Osteoblast (primary cell): Measurements from ENCODE around the gene LGR6. TPM values are rescaled to one million over a fixed set of nuclear protein-coding genes. Genes with fewer than 3 reads are reported as not detected.
A peak's percentile ranks its signal among the peaks of the same experiment; 100 is the strongest.

Source experiments
- DNase-seq: peaks from one replicate; pipeline ENCODE4 v3.0.0; 2011; ENCODE audit warnings: low spot score, mixed read lengths; ENCODE audit not compliant: insufficient read length; ENCODE audit errors: missing footprints
- H2AFZ ChIP-seq: 2 replicates; pipeline ENCODE4 v1.6.0; 2011; ENCODE audit warnings: mild to moderate bottlenecking, low read length
- H3K27ac ChIP-seq: 2 replicates; pipeline ENCODE4 v1.5.1; 2011; ENCODE audit warnings: mild to moderate bottlenecking, low read depth, low read length, moderate library complexity
- H3K27me3 ChIP-seq: 2 replicates; pipeline ENCODE4 v1.6.0; 2012; ENCODE audit warnings: mild to moderate bottlenecking, control low read depth, inconsistent platforms, low read length, moderate library complexity; ENCODE audit not compliant: insufficient read depth
- H3K36me3 ChIP-seq: 2 replicates; pipeline ENCODE4 v1.5.1; 2011; ENCODE audit warnings: mild to moderate bottlenecking, low read length, control low read depth, moderate library complexity; ENCODE audit not compliant: insufficient read depth
- H3K4me1 ChIP-seq: 2 replicates; pipeline ENCODE4 v1.5.1; 2011; ENCODE audit warnings: mild to moderate bottlenecking, low read length, control low read depth, moderate library complexity; ENCODE audit not compliant: insufficient read depth
- H3K4me2 ChIP-seq: 2 replicates; pipeline ENCODE4 v1.6.0; 2011; ENCODE audit warnings: mild to moderate bottlenecking, low read length; ENCODE audit not compliant: insufficient read depth
- H3K4me3 ChIP-seq: fragments of 200-600 bp; sonication (generic); 3 replicates; pipeline ENCODE4 v1.5.1; 2012; ENCODE audit warnings: mild to moderate bottlenecking, low read length, inconsistent platforms; ENCODE audit not compliant: insufficient read depth
- H3K79me2 ChIP-seq: 2 replicates; pipeline ENCODE4 v1.6.0; 2012; ENCODE audit warnings: mild to moderate bottlenecking, low read length, control low read depth, inconsistent platforms; ENCODE audit not compliant: insufficient read depth
- H3K9me3 ChIP-seq: 2 replicates; pipeline ENCODE4 v1.5.1; 2011; ENCODE audit warnings: low read depth, low read length, control low read depth
- H4K20me1 ChIP-seq: 2 replicates; pipeline ENCODE4 v1.6.0; 2012; ENCODE audit warnings: mild to moderate bottlenecking, low read length, control low read depth; ENCODE audit not compliant: insufficient read depth
- total RNA-seq: library from RNA; depleted of rRNA; stranded (reverse); fragments of >200 nt; gene quantifications from 2 replicates; pipeline ENCODE4 v1.2.3, GENCODE V29; 2012
- TF ChIP-seq, protein P1 (sequence below): IDR thresholded peaks from 2 replicates; pipeline ENCODE4 v1.5.1; 2011; ENCODE audit warnings: mild to moderate bottlenecking, low read depth, low read length, moderate library complexity; ENCODE audit errors: extremely low read depth

The LGR6 gene
- total RNA-seq, 1 donor, result not detected

DNA sequence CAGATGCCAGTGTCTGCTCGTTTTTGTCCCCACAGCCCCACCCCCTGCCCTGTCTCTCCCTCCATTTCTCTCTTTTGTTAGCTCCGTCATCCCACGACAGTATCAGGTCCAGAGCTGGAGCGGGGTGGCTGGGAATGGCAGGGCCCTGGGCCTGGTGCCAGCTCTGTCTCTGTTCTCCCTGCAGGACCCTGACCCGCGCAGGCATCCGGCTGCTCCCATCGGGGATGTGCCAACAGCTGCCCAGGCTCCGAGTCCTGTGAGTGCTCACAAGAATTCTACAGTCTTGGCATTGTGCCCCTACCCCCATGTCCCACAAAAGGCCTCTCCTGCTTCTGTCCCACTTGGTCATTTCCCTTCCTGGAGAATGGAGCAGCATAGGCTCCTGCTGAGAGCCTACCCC, 110.8 kb downstream of the LGR6 start:
- TF ChIP-seq, protein P1, sequence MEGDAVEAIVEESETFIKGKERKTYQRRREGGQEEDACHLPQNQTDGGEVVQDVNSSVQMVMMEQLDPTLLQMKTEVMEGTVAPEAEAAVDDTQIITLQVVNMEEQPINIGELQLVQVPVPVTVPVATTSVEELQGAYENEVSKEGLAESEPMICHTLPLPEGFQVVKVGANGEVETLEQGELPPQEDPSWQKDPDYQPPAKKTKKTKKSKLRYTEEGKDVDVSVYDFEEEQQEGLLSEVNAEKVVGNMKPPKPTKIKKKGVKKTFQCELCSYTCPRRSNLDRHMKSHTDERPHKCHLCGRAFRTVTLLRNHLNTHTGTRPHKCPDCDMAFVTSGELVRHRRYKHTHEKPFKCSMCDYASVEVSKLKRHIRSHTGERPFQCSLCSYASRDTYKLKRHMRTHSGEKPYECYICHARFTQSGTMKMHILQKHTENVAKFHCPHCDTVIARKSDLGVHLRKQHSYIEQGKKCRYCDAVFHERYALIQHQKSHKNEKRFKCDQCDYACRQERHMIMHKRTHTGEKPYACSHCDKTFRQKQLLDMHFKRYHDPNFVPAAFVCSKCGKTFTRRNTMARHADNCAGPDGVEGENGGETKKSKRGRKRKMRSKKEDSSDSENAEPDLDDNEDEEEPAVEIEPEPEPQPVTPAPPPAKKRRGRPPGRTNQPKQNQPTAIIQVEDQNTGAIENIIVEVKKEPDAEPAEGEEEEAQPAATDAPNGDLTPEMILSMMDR, result no peak
- Histone ChIP-seq H3K4me3 (no peak overlapping the region), H3K4me1 (no peaks in the 10 kb centered on the region), H2AFZ (no peak overlapping the region), H3K36me3 (no peaks in the 10 kb centered on the region), H3K27me3 (peaks cover 15% of the 10 kb centered on the region), H3K4me2 (no peak overlapping the region), H4K20me1 (no peaks in the 10 kb centered on the region), H3K79me2 (no peaks in the 10 kb centered on the region), H3K27ac (no peak overlapping the region), H3K9me3 (no peaks in the 10 kb centered on the region)
- no peak for DNase-seq

DNA sequence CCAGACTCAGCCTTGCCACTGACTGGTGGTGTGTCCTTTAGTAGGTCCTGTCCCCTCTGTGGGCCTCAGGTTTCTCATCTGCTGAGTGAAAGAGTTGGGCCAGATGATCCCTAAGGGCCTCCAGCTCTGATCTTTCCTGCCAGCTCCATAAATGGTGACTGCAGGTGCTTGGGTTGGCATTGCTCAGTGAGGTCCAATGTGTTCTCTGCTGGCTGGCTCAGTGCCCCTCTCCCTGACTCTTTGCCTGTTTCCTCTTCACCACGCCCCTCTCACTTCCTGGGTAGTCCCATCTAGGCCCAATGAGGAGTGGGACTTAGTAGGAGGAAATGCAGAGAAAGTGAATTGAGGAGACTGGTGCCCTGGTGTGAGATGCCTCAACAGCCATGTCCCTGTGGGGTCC, 111.6 kb downstream of the LGR6 start:
- TF ChIP-seq, protein P1, result no peak
- H3K27ac ChIP-seq, result no peak overlapping the region
- no peaks in the 10 kb centered on the region for H3K9me3 ChIP-seq
- H3K4me1 ChIP-seq, result no peaks in the 10 kb centered on the region
- no peak overlapping the region for H3K4me2 ChIP-seq
- H3K4me3 ChIP-seq, result no peak overlapping the region
- H2AFZ ChIP-seq, result no peak overlapping the region
- H4K20me1 ChIP-seq, result no peaks in the 10 kb centered on the region
- H3K36me3 ChIP-seq, result no peaks in the 10 kb centered on the region
- no peaks in the 10 kb centered on the region for H3K79me2 ChIP-seq
- DNase-seq, result no peak
- peaks cover 15% of the 10 kb centered on the region for H3K27me3 ChIP-seq

DNA sequence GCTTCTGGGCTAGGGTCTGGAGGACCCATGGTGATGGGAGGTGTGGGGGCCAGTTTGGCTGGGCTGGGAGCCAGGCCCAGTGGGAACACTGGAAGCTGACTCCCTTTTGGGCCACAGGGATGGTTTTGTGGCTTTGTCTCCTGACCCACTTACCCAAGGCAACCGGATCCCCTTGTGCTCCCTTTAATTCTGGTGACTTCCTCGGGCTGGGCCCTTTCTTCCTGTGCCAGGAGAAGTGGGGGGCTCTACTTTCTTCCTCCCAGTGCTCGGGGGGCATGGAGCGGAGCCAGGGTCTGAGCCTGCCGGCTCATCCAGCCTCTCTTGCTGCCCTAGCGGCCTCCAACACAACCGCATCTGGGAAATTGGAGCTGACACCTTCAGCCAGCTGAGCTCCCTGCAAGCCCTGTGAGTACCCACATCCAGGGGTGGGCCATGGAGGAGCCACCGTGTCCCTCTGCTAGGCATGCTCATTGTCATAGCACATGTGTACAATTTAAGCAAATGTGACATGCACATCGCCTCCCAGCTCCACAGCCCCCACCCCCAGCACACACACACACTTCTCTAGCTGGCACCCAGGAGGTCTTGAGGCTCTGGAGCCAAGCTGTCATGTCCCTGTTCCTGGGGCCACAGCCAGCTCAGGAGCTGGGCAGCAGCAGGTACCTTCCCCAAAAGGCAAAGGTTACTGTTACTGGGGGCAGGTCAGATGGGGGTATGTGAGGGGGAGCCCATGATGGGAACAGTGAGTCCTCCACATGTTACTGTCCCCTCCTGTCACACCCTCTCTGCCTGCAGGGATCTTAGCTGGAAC, 113.1 kb downstream of the LGR6 start:
- no peaks in the 10 kb centered on the region for H3K36me3 ChIP-seq
- H3K27ac ChIP-seq, result no peak overlapping the region
- H3K79me2 ChIP-seq, result no peaks in the 10 kb centered on the region
- H2AFZ ChIP-seq, result no peak overlapping the region
- H3K27me3 ChIP-seq, result peaks cover 20% of the 10 kb centered on the region
- H3K4me3 ChIP-seq, result no peak overlapping the region
- peak; percentile 60 for DNase-seq
- no peaks in the 10 kb centered on the region for H3K4me1 ChIP-seq
- no peaks in the 10 kb centered on the region for H3K9me3 ChIP-seq
- TF ChIP-seq, protein P1, result no peak
- H3K4me2 ChIP-seq, result no peak overlapping the region
- H4K20me1 ChIP-seq, result no peaks in the 10 kb centered on the region

DNA sequence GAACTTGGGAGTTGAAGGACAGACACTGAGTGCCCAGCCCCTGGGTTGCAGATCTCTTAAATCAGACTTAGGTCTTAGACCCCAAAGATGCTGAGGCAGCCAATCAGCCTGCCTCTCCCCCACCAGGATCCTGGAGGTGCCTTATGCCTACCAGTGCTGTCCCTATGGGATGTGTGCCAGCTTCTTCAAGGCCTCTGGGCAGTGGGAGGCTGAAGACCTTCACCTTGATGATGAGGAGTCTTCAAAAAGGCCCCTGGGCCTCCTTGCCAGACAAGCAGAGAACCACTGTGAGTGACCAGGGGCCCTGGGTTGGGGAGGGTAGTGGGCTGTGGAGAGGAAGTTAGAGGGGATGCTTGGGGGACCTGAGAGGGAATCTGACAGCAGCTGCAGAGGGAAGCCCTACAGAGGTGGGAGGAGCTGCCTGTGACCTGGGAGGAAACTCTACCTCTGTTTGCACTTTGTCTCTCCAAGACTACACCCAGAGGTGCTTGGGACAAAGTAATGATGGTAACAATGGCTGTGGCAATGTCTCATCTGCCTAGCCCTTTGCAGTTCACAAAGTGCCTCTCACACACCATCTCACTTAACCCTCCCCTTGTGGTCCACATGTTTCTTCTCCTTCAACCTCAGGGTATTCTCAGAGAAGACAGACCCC, 116.6 kb downstream of the LGR6 start:
- Histone ChIP-seq H3K27me3 (peaks cover 29% of the 10 kb centered on the region), H2AFZ (no peak overlapping the region), H3K4me2 (no peak overlapping the region), H3K27ac (no peak overlapping the region), H3K9me3 (no peaks in the 10 kb centered on the region), H4K20me1 (no peaks in the 10 kb centered on the region), H3K4me3 (no peak overlapping the region), H3K79me2 (no peaks in the 10 kb centered on the region), H3K36me3 (no peaks in the 10 kb centered on the region), H3K4me1 (no peaks in the 10 kb centered on the region)
- no peak for DNase-seq
- TF ChIP-seq, protein P1, result no peak
